Activated CD8-positive, alpha-beta T cell treated with anti-CD3 and anti-CD28 coated beads, Interleukin-2, amount 10 ng/mL, durations not matched to agents 7 days and 5 days (primary cell): Measurements from ENCODE around the gene SLC35F4. TPM values are rescaled to one million over a fixed set of nuclear protein-coding genes. Genes with fewer than 3 reads are reported as not detected.

ENCODE experiments used
- ATAC-seq: fragments of 150-1000 bp; cut with Tn5 transposase; one replicate; pipeline ENCODE4 v1.10.0; 2021; ENCODE audit warnings: moderate library complexity
- CTCF ChIA-PET: fragments of 350-600 bp; sonication (Branson Sonifier 250); formaldehyde crosslinking; loops from one replicate; lab custom pipeline; 2021; ENCODE audit warnings: antibody characterized with exemption; lab: Charles Lee
- POLR2A ChIA-PET: fragments of 350-600 bp; sonication (Branson Sonifier 250); formaldehyde crosslinking; loops from one replicate; lab custom pipeline; 2021; ENCODE audit warnings: antibody characterized with exemption; lab: Charles Lee
- DNase-seq: peaks from one replicate; pipeline ENCODE4 v3.0.0-alpha.2; 2020
- H3K27ac Mint-ChIP-seq: one replicate; pipeline ENCODE4 v1.8.0; 2021; ENCODE audit warnings: mild to moderate bottlenecking, mixed read lengths
- H3K27me3 Mint-ChIP-seq: one replicate; pipeline ENCODE4 v1.8.0; 2021; ENCODE audit warnings: low read depth, mixed read lengths
- H3K36me3 Mint-ChIP-seq: one replicate; pipeline ENCODE4 v1.8.0; 2021; ENCODE audit warnings: low read depth, mixed read lengths
- H3K4me1 Mint-ChIP-seq: one replicate; pipeline ENCODE4 v1.8.0; 2021; ENCODE audit warnings: low read depth, mixed read lengths
- H3K4me3 Mint-ChIP-seq: one replicate; pipeline ENCODE4 v1.8.0; 2021; ENCODE audit warnings: mild to moderate bottlenecking, mixed read lengths
- H3K9me3 Mint-ChIP-seq: one replicate; pipeline ENCODE4 v1.8.0; 2022; ENCODE audit warnings: mixed read lengths; ENCODE audit not compliant: insufficient read depth
- total RNA-seq, 2 experiments: library from RNA; stranded (reverse); gene quantifications; one replicate each; pipeline ENCODE4 v1.2.3, GENCODE V29; 2021

Gene SLC35F4
- total RNA-seq, 2 experiments from 2014 or later, result not detected

GRCh38 chr14:57640036-57640435 is 225.9 kb downstream of the SLC35F4 start:
- ATAC-seq (no peak), DNase-seq (no peak)
- Mint-ChIP-seq H3K9me3 (no peaks in the 10 kb centered on the region), H3K4me3 (no peak overlapping the region), H3K4me1 (no peaks in the 10 kb centered on the region), H3K27ac (no peak overlapping the region), H3K27me3 (no peaks in the 10 kb centered on the region), H3K36me3 (no peaks in the 10 kb centered on the region)
- CTCF ChIA-PET, result no interaction called here
- POLR2A ChIA-PET, result no interaction called here

GRCh38 chr14:57637901-57638300 is 228.0 kb downstream of the SLC35F4 start:
- CTCF ChIA-PET, result no interaction called here
- Mint-ChIP-seq H3K36me3 (no peaks in the 10 kb centered on the region), H3K27me3 (no peaks in the 10 kb centered on the region), H3K9me3 (no peaks in the 10 kb centered on the region), H3K4me3 (no peak overlapping the region), H3K27ac (no peak overlapping the region), H3K4me1 (no peaks in the 10 kb centered on the region)
- POLR2A ChIA-PET, result no interaction called here
- ATAC-seq (no peak), DNase-seq (no peak)

GRCh38 chr14:57634335-57634734 is 231.6 kb downstream of the SLC35F4 start:
- H3K4me3 Mint-ChIP-seq, result no peak overlapping the region
- ChIA-PET POLR2A (no interaction called here), CTCF (no interaction called here)
- H3K9me3 Mint-ChIP-seq, result no peaks in the 10 kb centered on the region
- H3K27ac Mint-ChIP-seq, result no peak overlapping the region
- ATAC-seq, result no peak
- DNase-seq, result no peak
- no peaks in the 10 kb centered on the region for H3K36me3 Mint-ChIP-seq
- H3K27me3 Mint-ChIP-seq, result no peaks in the 10 kb centered on the region
- H3K4me1 Mint-ChIP-seq, result no peaks in the 10 kb centered on the region

GRCh38 chr14:57632649-57633048 is 233.2 kb downstream of the SLC35F4 start:
- Mint-ChIP-seq H3K27ac (no peak overlapping the region), H3K27me3 (no peaks in the 10 kb centered on the region), H3K9me3 (no peaks in the 10 kb centered on the region), H3K36me3 (no peaks in the 10 kb centered on the region), H3K4me3 (no peak overlapping the region), H3K4me1 (no peaks in the 10 kb centered on the region)
- no peak for DNase-seq
- no peak for ATAC-seq
- ChIA-PET CTCF (no interaction called here), POLR2A (no interaction called here)

GRCh38 chr14:57617510-57617909 is 248.4 kb downstream of the SLC35F4 start:
- no peak overlapping the region for H3K27ac Mint-ChIP-seq
- no peak for DNase-seq
- H3K4me3 Mint-ChIP-seq, result no peak overlapping the region
- ChIA-PET POLR2A (no interaction called here), CTCF (no interaction called here)
- H3K4me1 Mint-ChIP-seq, result no peaks in the 10 kb centered on the region
- no peak for ATAC-seq
- no peaks in the 10 kb centered on the region for H3K36me3 Mint-ChIP-seq
- H3K9me3 Mint-ChIP-seq, result peaks cover 10% of the 10 kb centered on the region
- no peaks in the 10 kb centered on the region for H3K27me3 Mint-ChIP-seq

GRCh38 chr14:57612946-57613345 is 252.9 kb downstream of the SLC35F4 start:
- DNase-seq (no peak), ATAC-seq (no peak)
- H3K4me3 Mint-ChIP-seq, result no peak overlapping the region
- peaks cover 4% of the 10 kb centered on the region for H3K9me3 Mint-ChIP-seq
- H3K36me3 Mint-ChIP-seq, result no peaks in the 10 kb centered on the region
- no peaks in the 10 kb centered on the region for H3K4me1 Mint-ChIP-seq
- ChIA-PET POLR2A (no interaction called here), CTCF (no interaction called here)
- H3K27ac Mint-ChIP-seq, result no peak overlapping the region
- H3K27me3 Mint-ChIP-seq, result no peaks in the 10 kb centered on the region

- H3K27ac Mint-ChIP-seq, result no peak overlapping the region
- H3K36me3 Mint-ChIP-seq, result no peaks in the 10 kb centered on the region
- H3K4me3 Mint-ChIP-seq, result no peak overlapping the region
- CTCF ChIA-PET, result no interaction called here
- no peaks in the 10 kb centered on the region for H3K9me3 Mint-ChIP-seq
- DNase-seq (no peak), ATAC-seq (no peak)
- H3K27me3 Mint-ChIP-seq, result no peaks in the 10 kb centered on the region
- POLR2A ChIA-PET, result no interaction called here
- no peaks in the 10 kb centered on the region for H3K4me1 Mint-ChIP-seq
These were observed 254.3 kb downstream of the SLC35F4 start for GRCh38 chr14:57611555-57612075.

- Mint-ChIP-seq H3K9me3 (no peaks in the 10 kb centered on the region), H3K36me3 (no peaks in the 10 kb centered on the region), H3K4me3 (no peak overlapping the region), H3K4me1 (no peaks in the 10 kb centered on the region), H3K27me3 (no peaks in the 10 kb centered on the region), H3K27ac (no peak overlapping the region)
- ChIA-PET CTCF (no interaction called here), POLR2A (no interaction called here)
- DNase-seq (no peak), ATAC-seq (no peak)
These were observed 255.3 kb downstream of the SLC35F4 start for GRCh38 chr14:57610631-57611030.

GRCh38 chr14:57609192-57610075 is 256.5 kb downstream of the SLC35F4 start:
- Mint-ChIP-seq H3K27me3 (no peaks in the 10 kb centered on the region), H3K9me3 (no peaks in the 10 kb centered on the region), H3K4me1 (no peaks in the 10 kb centered on the region), H3K27ac (no peak overlapping the region), H3K36me3 (no peaks in the 10 kb centered on the region), H3K4me3 (no peak overlapping the region)
- ChIA-PET POLR2A (no interaction called here), CTCF (no interaction called here)
- no peak for ATAC-seq
- no peak for DNase-seq

GRCh38 chr14:57607086-57607485 is 258.8 kb downstream of the SLC35F4 start:
- CTCF ChIA-PET, result no interaction called here

GRCh38 chr14:57583396-57583795 is 282.5 kb downstream of the SLC35F4 start:
- Mint-ChIP-seq H3K9me3 (peaks cover 13% of the 10 kb centered on the region), H3K27ac (no peak overlapping the region), H3K4me3 (no peak overlapping the region), H3K27me3 (no peaks in the 10 kb centered on the region), H3K4me1 (no peaks in the 10 kb centered on the region), H3K36me3 (no peaks in the 10 kb centered on the region)
- ATAC-seq, result no peak
- ChIA-PET POLR2A (no interaction called here), CTCF (no interaction called here)
- no peak for DNase-seq

More at GRCh38 chr14:57607086-57607485, 258.8 kb downstream of the SLC35F4 start:
- Mint-ChIP-seq H3K27ac (no peak overlapping the region), H3K4me3 (no peak overlapping the region), H3K4me1 (no peaks in the 10 kb centered on the region), H3K27me3 (no peaks in the 10 kb centered on the region), H3K36me3 (no peaks in the 10 kb centered on the region), H3K9me3 (no peaks in the 10 kb centered on the region)
- POLR2A ChIA-PET, result no interaction called here
- DNase-seq, result no peak
- ATAC-seq, result no peak

- ChIA-PET POLR2A (no interaction called here), CTCF (no interaction called here)
- no peak overlapping the region for H3K27ac Mint-ChIP-seq
- H3K36me3 Mint-ChIP-seq, result no peaks in the 10 kb centered on the region
- H3K4me1 Mint-ChIP-seq, result no peaks in the 10 kb centered on the region
- ATAC-seq (no peak), DNase-seq (no peak)
- H3K27me3 Mint-ChIP-seq, result no peaks in the 10 kb centered on the region
- H3K4me3 Mint-ChIP-seq, result no peak overlapping the region
- peaks cover 13% of the 10 kb centered on the region for H3K9me3 Mint-ChIP-seq
These were observed 283.1 kb downstream of the SLC35F4 start for GRCh38 chr14:57582746-57583145.
